SH-SY5Y (cell line): ENCODE data around the gene PATZ1.

ENCODE experiments used
- GATA2 ChIP-seq: IDR thresholded peaks from 2 replicates; pipeline ENCODE4 v1.6.1; 2011; ENCODE audit warnings: mild to moderate bottlenecking, low read depth, low read length
- GATA3 ChIP-seq: IDR thresholded peaks from 2 replicates; pipeline ENCODE4 v1.6.1; 2011; ENCODE audit warnings: low read depth, mild to moderate bottlenecking, low read length, moderate library complexity

The PATZ1 gene

DNA sequence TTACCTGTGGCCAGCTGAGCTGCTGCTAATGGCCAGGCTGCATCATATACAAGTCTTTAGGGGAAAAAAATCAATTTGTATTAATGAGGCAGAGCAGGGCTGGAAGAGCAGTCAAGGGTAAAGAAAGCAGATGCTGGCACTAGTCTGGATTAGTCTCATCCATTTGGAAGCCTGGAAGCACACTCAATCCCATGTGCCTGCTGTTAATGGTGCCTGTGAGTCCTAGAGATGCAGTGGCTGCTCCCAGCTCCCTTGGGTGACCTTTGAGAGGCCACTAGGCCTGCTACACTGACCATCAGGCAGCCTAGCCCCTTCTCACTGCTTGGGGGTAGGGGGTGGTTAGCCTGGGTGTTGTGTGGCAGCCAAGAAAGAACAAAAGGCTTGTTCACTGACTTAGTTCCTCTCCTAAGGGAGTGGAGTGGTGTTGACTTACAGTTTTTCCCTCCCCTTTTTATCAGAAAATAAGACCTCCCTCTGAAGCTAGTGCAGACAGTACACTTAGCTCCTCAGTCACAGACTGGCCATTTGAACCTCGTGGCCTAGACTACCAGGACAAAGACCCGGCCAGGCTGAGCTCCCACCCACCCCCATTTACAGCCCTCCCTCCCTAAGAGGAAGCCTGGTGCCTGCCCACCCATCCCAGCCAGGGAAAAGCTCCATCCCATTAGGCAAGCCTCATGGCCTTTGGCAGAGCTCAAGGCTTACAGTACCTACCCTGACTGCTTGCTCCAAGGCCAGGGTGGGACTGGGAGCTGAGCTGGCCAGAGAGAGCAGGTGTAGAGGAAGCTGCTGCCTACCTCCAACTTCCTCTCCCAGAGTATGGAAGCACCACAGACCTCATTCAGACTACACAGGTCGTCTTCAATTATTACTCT is 61.6 kb downstream of the PATZ1 start:
- no peak for TF ChIP-seq GATA2

DNA sequence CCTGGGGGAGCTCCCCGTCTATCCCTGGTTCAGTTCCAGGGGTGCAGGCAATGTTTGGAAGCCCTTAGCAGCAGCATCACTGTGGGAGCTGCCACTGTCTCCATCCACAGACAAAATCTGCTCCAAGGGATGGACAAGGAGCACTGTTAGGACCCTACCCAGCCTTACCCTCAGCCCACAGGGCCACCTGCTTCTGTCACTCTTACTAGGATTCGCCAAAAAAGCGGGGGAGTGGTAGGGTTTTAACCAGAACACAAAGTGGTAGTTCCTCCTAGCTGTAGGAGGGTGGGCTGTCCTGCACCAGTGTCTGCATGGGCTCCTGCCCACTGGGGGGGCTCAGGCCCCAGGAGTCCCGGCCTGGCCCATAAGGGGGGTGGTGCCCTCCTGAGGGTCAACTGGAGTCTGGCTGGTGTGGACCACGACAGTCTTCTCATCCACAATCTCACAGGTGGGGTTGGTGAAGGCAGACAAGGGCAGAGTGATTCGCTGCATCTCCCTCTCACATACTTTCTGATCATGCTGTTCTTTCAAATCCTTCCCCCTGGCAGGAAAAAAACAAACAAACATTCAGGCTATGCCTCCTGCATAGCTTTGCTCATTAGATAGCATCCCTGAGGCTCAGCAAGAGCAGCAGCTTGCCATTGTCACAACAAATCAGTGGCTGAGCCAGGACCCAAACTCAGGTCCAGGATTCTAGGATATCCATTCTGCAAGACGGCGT is 63.2 kb downstream of the PATZ1 start:
- no peak for TF ChIP-seq GATA3
- no peak for TF ChIP-seq GATA2

DNA sequence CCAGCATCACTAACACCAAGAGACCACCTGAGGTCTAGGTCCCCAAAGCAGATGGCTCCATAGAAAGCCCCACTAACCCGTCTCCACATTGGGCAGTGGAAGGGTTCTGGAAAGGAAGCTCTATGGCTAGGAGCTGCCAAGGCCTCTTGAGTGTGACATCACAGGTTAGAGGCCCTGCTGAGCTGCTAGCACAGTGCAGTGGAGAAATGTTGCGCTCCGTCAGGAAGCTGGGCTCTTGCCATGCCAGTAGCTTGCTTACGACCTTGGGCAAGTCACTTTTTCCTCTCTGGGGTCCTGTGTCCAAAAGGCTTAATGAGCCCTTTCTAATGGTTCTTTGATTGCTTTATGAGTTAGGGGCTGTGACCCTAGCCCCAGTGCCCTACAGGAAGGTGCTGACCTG is 64.4 kb downstream of the PATZ1 start:
- TF ChIP-seq GATA3 = no peak
- TF ChIP-seq GATA2 = no peak

DNA sequence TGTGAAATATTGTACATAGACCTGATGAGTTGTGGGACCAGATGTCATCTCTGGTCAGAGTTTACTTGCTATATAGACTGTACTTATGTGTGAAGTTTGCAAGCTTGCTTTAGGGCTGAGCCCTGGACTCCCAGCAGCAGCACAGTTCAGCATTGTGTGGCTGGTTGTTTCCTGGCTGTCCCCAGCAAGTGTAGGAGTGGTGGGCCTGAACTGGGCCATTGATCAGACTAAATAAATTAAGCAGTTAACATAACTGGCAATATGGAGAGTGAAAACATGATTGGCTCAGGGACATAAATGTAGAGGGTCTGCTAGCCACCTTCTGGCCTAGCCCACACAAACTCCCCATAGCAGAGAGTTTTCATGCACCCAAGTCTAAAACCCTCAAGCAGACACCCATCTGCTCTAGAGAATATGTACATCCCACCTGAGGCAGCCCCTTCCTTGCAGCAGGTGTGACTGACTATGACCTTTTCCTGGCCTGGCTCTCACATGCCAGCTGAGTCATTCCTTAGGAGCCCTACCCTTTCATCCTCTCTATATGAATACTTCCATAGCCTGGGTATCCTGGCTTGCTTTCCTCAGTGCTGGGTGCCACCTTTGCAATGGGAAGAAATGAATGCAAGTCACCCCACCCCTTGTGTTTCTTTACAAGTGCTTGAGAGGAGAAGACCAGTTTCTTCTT is 66.2 kb downstream of the PATZ1 start:
- no peak for TF ChIP-seq GATA3
- no peak for TF ChIP-seq GATA2

DNA sequence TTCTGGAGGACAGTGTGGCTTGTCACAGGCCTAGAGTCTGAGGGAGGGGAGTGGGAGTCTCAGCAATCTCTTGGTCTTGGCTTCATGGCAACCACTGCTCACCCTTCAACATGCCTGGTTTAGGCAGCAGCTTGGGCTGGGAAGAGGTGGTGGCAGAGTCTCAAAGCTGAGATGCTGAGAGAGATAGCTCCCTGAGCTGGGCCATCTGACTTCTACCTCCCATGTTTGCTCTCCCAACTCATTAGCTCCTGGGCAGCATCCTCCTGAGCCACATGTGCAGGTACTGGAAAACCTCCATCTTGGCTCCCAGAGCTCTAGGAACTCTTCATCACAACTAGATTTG is 66.8 kb downstream of the PATZ1 start:
- TF ChIP-seq GATA3 = no peak
- TF ChIP-seq GATA2 = no peak

DNA sequence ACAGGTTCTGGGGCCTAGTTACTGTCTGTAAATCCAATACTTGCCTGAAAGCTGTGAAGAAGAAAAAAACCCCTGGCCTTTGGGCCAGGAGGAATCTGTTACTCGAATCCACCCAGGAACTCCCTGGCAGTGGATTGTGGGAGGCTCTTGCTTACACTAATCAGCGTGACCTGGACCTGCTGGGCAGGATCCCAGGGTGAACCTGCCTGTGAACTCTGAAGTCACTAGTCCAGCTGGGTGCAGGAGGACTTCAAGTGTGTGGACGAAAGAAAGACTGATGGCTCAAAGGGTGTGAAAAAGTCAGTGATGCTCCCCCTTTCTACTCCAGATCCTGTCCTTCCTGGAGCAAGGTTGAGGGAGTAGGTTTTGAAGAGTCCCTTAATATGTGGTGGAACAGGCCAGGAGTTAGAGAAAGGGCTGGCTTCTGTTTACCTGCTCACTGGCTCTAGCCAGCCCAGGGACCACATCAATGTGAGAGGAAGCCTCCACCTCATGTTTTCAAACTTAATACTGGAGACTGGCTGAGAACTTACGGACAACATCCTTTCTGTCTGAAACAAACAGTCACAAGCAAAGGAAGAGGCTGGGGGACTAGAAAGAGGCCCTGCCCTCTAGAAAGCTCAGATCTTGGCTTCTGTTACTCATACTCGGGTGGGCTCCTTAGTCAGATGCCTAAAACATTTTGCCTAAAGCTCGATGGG is 67.4 kb downstream of the PATZ1 start:
- TF ChIP-seq GATA3 (no peak), GATA2 (no peak)

DNA sequence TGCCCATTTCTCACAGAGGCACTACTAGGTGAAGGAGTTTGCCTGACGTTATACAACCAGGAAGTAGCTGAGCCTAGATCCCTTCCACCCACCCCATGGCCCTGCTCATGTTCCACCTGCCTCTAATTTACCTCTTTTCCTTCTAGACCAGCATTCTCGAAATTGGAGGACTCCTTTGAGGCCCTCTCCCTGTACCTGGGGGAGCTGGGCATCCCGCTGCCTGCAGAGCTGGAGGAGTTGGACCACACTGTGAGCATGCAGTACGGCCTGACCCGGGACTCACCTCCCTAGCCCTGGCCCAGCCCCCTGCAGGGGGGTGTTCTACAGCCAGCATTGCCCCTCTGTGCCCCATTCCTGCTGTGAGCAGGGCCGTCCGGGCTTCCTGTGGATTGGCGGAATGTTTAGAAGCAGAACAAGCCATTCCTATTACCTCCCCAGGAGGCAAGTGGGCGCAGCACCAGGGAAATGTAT is 68.0 kb downstream of the PATZ1 start:
- TF ChIP-seq GATA3 (no peak), GATA2 (no peak)

DNA sequence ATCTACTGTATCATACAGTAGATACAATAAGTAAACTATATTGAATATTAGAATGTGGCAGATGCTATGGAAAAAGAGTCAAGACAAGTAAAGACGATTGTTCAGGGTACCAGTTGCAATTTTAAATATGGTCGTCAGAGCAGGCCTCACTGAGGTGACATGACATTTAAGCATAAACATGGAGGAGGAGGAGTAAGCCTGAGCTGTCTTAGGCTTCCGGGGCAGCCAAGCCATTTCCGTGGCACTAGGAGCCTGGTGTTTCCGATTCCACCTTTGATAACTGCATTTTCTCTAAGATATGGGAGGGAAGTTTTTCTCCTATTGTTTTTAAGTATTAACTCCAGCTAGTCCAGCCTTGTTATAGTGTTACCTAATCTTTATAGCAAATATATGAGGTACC is 68.4 kb downstream of the PATZ1 start:
- no peak for TF ChIP-seq GATA2
- TF ChIP-seq GATA3 = no peak

DNA sequence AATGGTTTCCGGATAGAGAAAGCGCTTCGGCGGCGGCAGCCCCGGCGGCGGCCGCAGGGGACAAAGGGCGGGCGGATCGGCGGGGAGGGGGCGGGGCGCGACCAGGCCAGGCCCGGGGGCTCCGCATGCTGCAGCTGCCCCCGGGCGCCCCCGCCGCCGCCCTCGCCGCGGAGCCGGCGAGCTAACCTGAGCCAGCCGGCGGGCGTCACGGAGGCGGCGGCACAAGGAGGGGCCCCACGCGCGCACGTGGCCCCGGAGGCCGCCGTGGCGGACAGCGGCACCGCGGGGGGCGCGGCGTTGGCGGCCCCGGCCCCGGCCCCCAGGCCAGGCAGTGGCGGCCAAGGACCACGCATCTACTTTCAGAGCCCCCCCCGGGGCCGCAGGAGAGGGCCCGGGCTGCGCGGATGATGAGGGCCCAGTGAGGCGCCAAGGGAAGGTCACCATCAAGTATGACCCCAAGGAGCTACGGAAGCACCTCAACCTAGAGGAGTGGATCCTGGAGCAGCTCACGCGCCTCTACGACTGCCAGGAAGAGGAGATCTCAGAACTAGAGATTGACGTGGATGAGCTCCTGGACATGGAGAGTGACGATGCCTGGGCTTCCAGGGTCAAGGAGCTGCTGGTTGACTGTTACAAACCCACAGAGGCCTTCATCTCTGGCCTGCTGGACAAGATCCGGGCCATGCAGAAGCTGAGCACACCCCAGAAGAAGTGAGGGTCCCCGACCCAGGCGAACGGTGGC is 69.5 kb downstream of the PATZ1 start:
- TF ChIP-seq GATA3 (no peak), GATA2 (no peak)
